Naive B cell (primary cell): Measurements from ENCODE around the gene EVI5. TPM values are rescaled to one million over a fixed set of nuclear protein-coding genes. Genes with fewer than 3 reads are reported as not detected.
"Not testable (repeated sequence)": the region's sequence is repeated elsewhere in the genome, so short reads cannot be mapped to it uniquely, and the experiment has no call there.

Experiments used
- ATAC-seq, 2 donors: fragments of 150-1000 bp; cut with Tn5 transposase; 2 replicates each; pipeline ENCODE4 v1.10.0; 2021; ENCODE audit warnings: low read depth in 2 of 2, mild to moderate bottlenecking in 2 of 2, moderate library complexity in 2 of 2
- DNase-seq: peaks from one replicate; pipeline ENCODE4 v3.0.0; 2022
- H3K27ac Mint-ChIP-seq, 6 donors: one replicate each; pipeline ENCODE4 v1.8.0; 2020 to 2022; ENCODE audit warnings: mild to moderate bottlenecking in 6 of 6, mixed read lengths in 6 of 6, moderate library complexity in 5 of 6, inconsistent platforms in 2 of 6
- H3K27me3 Mint-ChIP-seq, 3 donors: one replicate each; pipeline ENCODE4 v1.8.0; 2021 to 2022; ENCODE audit warnings: mixed read lengths in 3 of 3, mild to moderate bottlenecking in 1 of 3
- H3K36me3 Mint-ChIP-seq, 2 donors: one replicate each; pipeline ENCODE4 v1.8.0; 2020 to 2022; ENCODE audit warnings: mixed read lengths in 2 of 2, inconsistent platforms in 1 of 2, mild to moderate bottlenecking in 1 of 2
- H3K4me1 Mint-ChIP-seq, 3 donors: one replicate each; pipeline ENCODE4 v1.8.0; 2020 to 2022; ENCODE audit warnings: mixed read lengths in 3 of 3, inconsistent platforms in 1 of 3, mild to moderate bottlenecking in 1 of 3, moderate library complexity in 1 of 3
- H3K4me3 Mint-ChIP-seq, 8 donors: one replicate each; pipeline ENCODE4 v1.8.0; 2020 to 2022; ENCODE audit warnings: mild to moderate bottlenecking in 8 of 8, mixed read lengths in 8 of 8, moderate library complexity in 8 of 8, inconsistent platforms in 2 of 8
- H3K9me3 Mint-ChIP-seq, 7 donors: one replicate each; pipeline ENCODE4 v1.8.0; 2020 to 2022; ENCODE audit warnings: mixed read lengths in 7 of 7, mild to moderate bottlenecking in 5 of 7, inconsistent platforms in 2 of 7, moderate library complexity in 1 of 7
- polyA plus RNA-seq, 6 donors: library from polyadenylated mRNA; unstranded; fragments of 300-500 nt; fragmentation: Illumina TruSeq; gene quantifications; one replicate each; pipeline ENCODE4 v1.2.3, GENCODE V29; 2021; ENCODE audit warnings: low read depth in 6 of 6

The EVI5 gene
- polyA plus RNA-seq, 6 donors from 2014 or later: 3.3 to 11.6 (median 9.0) TPM

- DNase-seq: no peak
- Mint-ChIP-seq H3K36me3 (peaks cover 15 to 26% of the 10 kb centered on the region in 2 donors), H3K9me3 (peaks cover 0 to 16% (median 6%) of the 10 kb centered on the region in 7 donors), H3K4me3 (no peak overlapping the region), H3K27ac (no peak overlapping the region), H3K4me1 (peaks cover 0 to 20% (median 6%) of the 10 kb centered on the region in 3 donors), H3K27me3 (no peaks in the 10 kb centered on the region)
- ATAC-seq: no peak
Observed at GRCh38 chr1:92721886-92722285, 63.0 kb downstream of the EVI5 start.

GRCh38 chr1:92721157-92721556 is 63.8 kb downstream of the EVI5 start:
- Mint-ChIP-seq H3K4me1 (peaks cover 0 to 23% (median 6%) of the 10 kb centered on the region in 3 donors), H3K9me3 (peaks cover 0 to 16% (median 7%) of the 10 kb centered on the region in 7 donors), H3K36me3 (peaks cover 13 to 22% of the 10 kb centered on the region in 2 donors)
- H3K27me3 Mint-ChIP-seq, DNase-seq, H3K27ac Mint-ChIP-seq, ATAC-seq, H3K4me3 Mint-ChIP-seq: not testable (repeated sequence)

- not testable (repeated sequence) for H3K4me3 Mint-ChIP-seq, H3K36me3 Mint-ChIP-seq, DNase-seq, H3K27me3 Mint-ChIP-seq, ATAC-seq
- Mint-ChIP-seq H3K9me3 (peaks cover 0 to 13% (median 5%) of the 10 kb centered on the region in 7 donors), H3K4me1 (peaks cover 0 to 23% (median 9%) of the 10 kb centered on the region in 3 donors), H3K27ac (peak overlapping the region in 1 of 6 donors; percentile 17)
Observed at GRCh38 chr1:92715476-92715951, 69.4 kb downstream of the EVI5 start.

GRCh38 chr1:92713939-92714338 is 71.0 kb downstream of the EVI5 start:
- H3K27me3 Mint-ChIP-seq: no peaks in the 10 kb centered on the region
- no peak for DNase-seq
- H3K27ac Mint-ChIP-seq: peak overlapping the region in 1 of 6 donors; percentile 43
- peaks cover 0 to 7% (median 0%) of the 10 kb centered on the region in 7 donors for H3K9me3 Mint-ChIP-seq
- H3K4me3 Mint-ChIP-seq: no peak overlapping the region
- H3K36me3 Mint-ChIP-seq: no peaks in the 10 kb centered on the region
- H3K4me1 Mint-ChIP-seq: peaks cover 0 to 11% (median 9%) of the 10 kb centered on the region in 3 donors
- ATAC-seq: no peak

- peaks cover 0 to 12% (median 3%) of the 10 kb centered on the region in 3 donors for H3K4me1 Mint-ChIP-seq
- peak overlapping the region in 1 of 6 donors; percentile 47 for H3K27ac Mint-ChIP-seq
- ATAC-seq (no peak), DNase-seq (no peak)
- H3K4me3 Mint-ChIP-seq: no peak overlapping the region
- H3K27me3 Mint-ChIP-seq: no peaks in the 10 kb centered on the region
- H3K36me3 Mint-ChIP-seq: no peaks in the 10 kb centered on the region
- H3K9me3 Mint-ChIP-seq: no peaks in the 10 kb centered on the region
Observed at GRCh38 chr1:92711473-92712165, 73.3 kb downstream of the EVI5 start.

- ATAC-seq: no peak
- no peaks in the 10 kb centered on the region for H3K36me3 Mint-ChIP-seq
- no peaks in the 10 kb centered on the region for H3K27me3 Mint-ChIP-seq
- no peak overlapping the region for H3K4me3 Mint-ChIP-seq
- peaks cover 0 to 7% (median 3%) of the 10 kb centered on the region in 3 donors for H3K4me1 Mint-ChIP-seq
- no peak for DNase-seq
- no peaks in the 10 kb centered on the region for H3K9me3 Mint-ChIP-seq
- no peak overlapping the region for H3K27ac Mint-ChIP-seq
Observed at GRCh38 chr1:92709738-92710137, 75.2 kb downstream of the EVI5 start.

GRCh38 chr1:92708368-92708950 is 76.4 kb downstream of the EVI5 start:
- Mint-ChIP-seq H3K4me3 (no peak overlapping the region), H3K36me3 (no peaks in the 10 kb centered on the region), H3K27ac (no peak overlapping the region), H3K9me3 (no peaks in the 10 kb centered on the region), H3K4me1 (peaks cover 0 to 7% (median 3%) of the 10 kb centered on the region in 3 donors), H3K27me3 (no peaks in the 10 kb centered on the region)
- no peak for ATAC-seq
- no peak for DNase-seq

GRCh38 chr1:92707709-92708108 is 77.2 kb downstream of the EVI5 start:
- no peak for DNase-seq
- no peak overlapping the region for H3K4me3 Mint-ChIP-seq
- no peak for ATAC-seq
- no peak overlapping the region for H3K27ac Mint-ChIP-seq
- no peaks in the 10 kb centered on the region for H3K27me3 Mint-ChIP-seq
- peaks cover 0 to 7% (median 3%) of the 10 kb centered on the region in 3 donors for H3K4me1 Mint-ChIP-seq
- H3K9me3 Mint-ChIP-seq: no peaks in the 10 kb centered on the region
- H3K36me3 Mint-ChIP-seq: no peaks in the 10 kb centered on the region

GRCh38 chr1:92707292-92707691 is 77.6 kb downstream of the EVI5 start:
- DNase-seq: no peak
- Mint-ChIP-seq H3K4me3 (no peak overlapping the region), H3K9me3 (no peaks in the 10 kb centered on the region), H3K4me1 (peaks cover 0 to 7% (median 3%) of the 10 kb centered on the region in 3 donors), H3K27me3 (no peaks in the 10 kb centered on the region), H3K27ac (no peak overlapping the region), H3K36me3 (no peaks in the 10 kb centered on the region)
- ATAC-seq: no peak

- H3K27me3 Mint-ChIP-seq: no peaks in the 10 kb centered on the region
- DNase-seq (no peak), ATAC-seq (no peak)
- no peak overlapping the region for H3K27ac Mint-ChIP-seq
- peaks cover 0 to 5% of the 10 kb centered on the region in 2 donors for H3K36me3 Mint-ChIP-seq
- H3K9me3 Mint-ChIP-seq: no peaks in the 10 kb centered on the region
- no peak overlapping the region for H3K4me3 Mint-ChIP-seq
- peaks cover 0 to 7% (median 0%) of the 10 kb centered on the region in 3 donors for H3K4me1 Mint-ChIP-seq
Observed at GRCh38 chr1:92705446-92705845, 79.5 kb downstream of the EVI5 start.

GRCh38 chr1:92701147-92701546 is 83.8 kb downstream of the EVI5 start:
- no peak overlapping the region for H3K27ac Mint-ChIP-seq
- no peak overlapping the region for H3K4me3 Mint-ChIP-seq
- no peak for ATAC-seq
- H3K36me3 Mint-ChIP-seq: peaks cover 0 to 11% of the 10 kb centered on the region in 2 donors
- H3K4me1 Mint-ChIP-seq: no peaks in the 10 kb centered on the region
- no peaks in the 10 kb centered on the region for H3K27me3 Mint-ChIP-seq
- H3K9me3 Mint-ChIP-seq: no peaks in the 10 kb centered on the region
- no peak for DNase-seq

GRCh38 chr1:92698932-92699331 is 86.0 kb downstream of the EVI5 start:
- peak overlapping the region in 1 of 8 donors; percentile 44 for H3K4me3 Mint-ChIP-seq
- DNase-seq (no peak), ATAC-seq (no peak)
- H3K4me1 Mint-ChIP-seq: no peaks in the 10 kb centered on the region
- no peak overlapping the region for H3K27ac Mint-ChIP-seq
- no peaks in the 10 kb centered on the region for H3K9me3 Mint-ChIP-seq
- H3K36me3 Mint-ChIP-seq: peaks cover 7 to 17% of the 10 kb centered on the region in 2 donors
- H3K27me3 Mint-ChIP-seq: no peaks in the 10 kb centered on the region

- Mint-ChIP-seq H3K9me3 (no peaks in the 10 kb centered on the region), H3K4me3 (no peak overlapping the region), H3K36me3 (peaks cover 7 to 14% of the 10 kb centered on the region in 2 donors), H3K27ac (peak overlapping the region in 3 of 6 donors; percentile 35 to 86 (median 78)), H3K4me1 (peaks cover 9 to 11% (median 10%) of the 10 kb centered on the region in 3 donors), H3K27me3 (no peaks in the 10 kb centered on the region)
- DNase-seq: no peak
- ATAC-seq: no peak
Observed at GRCh38 chr1:92695104-92695503, 89.8 kb downstream of the EVI5 start.

- DNase-seq: peak; percentile 8
- H3K27ac Mint-ChIP-seq: peak overlapping the region in 3 of 6 donors; percentile 1 to 23 (median 13)
- H3K36me3 Mint-ChIP-seq: peaks cover 7 to 29% of the 10 kb centered on the region in 2 donors
Observed at GRCh38 chr1:92691925-92692324, 93.0 kb downstream of the EVI5 start.

More at GRCh38 chr1:92691925-92692324, 93.0 kb downstream of the EVI5 start:
- Mint-ChIP-seq H3K27me3 (no peaks in the 10 kb centered on the region), H3K4me1 (peaks cover 9 to 11% (median 10%) of the 10 kb centered on the region in 3 donors), H3K4me3 (no peak overlapping the region), H3K9me3 (peaks cover 0 to 6% (median under 1%) of the 10 kb centered on the region in 7 donors)
- ATAC-seq: peak; percentile 71
